ENCODE results near the gene NR2F2.

DNA sequence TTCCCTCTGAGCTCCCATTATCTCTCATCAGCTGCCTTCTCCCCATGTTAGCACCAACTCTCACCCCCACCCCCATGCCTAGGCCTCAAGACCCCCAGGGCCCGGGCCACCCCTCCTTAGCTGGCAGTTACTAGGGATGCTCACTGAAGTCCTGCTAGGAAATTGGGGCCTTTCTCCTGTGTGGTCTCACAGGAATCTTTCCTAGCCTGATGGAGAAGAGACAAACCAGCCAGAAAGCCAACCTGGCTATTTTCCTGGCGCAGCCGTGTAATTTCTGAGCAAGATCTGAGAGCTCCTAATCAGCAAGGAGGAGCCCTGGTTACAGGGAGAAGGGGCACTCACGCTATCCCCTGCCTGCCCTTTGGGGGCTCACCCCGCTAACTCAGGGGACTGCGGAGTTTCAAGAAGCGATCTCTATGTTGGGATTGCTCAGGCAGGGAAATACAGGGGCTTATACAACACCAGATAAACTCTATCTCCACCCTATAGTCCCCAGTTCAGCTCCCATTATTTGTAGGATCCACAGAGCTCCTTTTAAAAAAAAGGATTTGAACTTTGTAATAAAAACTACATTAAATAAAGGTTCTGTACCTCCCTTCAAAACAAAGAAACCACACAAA, 25.2 kb downstream of the NR2F2 start:
- TF ChIP-seq, protein P1, sequence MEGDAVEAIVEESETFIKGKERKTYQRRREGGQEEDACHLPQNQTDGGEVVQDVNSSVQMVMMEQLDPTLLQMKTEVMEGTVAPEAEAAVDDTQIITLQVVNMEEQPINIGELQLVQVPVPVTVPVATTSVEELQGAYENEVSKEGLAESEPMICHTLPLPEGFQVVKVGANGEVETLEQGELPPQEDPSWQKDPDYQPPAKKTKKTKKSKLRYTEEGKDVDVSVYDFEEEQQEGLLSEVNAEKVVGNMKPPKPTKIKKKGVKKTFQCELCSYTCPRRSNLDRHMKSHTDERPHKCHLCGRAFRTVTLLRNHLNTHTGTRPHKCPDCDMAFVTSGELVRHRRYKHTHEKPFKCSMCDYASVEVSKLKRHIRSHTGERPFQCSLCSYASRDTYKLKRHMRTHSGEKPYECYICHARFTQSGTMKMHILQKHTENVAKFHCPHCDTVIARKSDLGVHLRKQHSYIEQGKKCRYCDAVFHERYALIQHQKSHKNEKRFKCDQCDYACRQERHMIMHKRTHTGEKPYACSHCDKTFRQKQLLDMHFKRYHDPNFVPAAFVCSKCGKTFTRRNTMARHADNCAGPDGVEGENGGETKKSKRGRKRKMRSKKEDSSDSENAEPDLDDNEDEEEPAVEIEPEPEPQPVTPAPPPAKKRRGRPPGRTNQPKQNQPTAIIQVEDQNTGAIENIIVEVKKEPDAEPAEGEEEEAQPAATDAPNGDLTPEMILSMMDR (IDR thresholded peaks at IDR 0.05) = no peak
- TF ChIP-seq TAF1 (IDR thresholded peaks at IDR 0.05; ENCODE audit: borderline replicate concordance, low read depth, low read length) (no peak), RAD21 (IDR thresholded peaks at IDR 0.05; ENCODE audit: low read length) (no peak), POLR2AphosphoS5 (IDR thresholded peaks at IDR 0.05; ENCODE audit: low read depth, low read length) (no peak), GATA2 (CRISPR knock-in tag; IDR thresholded peaks at IDR 0.05) (no peak), JUND (IDR thresholded peaks at IDR 0.05) (no peak), GABPA (IDR thresholded peaks at IDR 0.05; ENCODE audit: low read depth) (no peak), CHD2 (IDR thresholded peaks at IDR 0.05; ENCODE audit: low read length, partially characterized antibody) (no peak), EP300 (IDR thresholded peaks at IDR 0.05; ENCODE audit: borderline replicate concordance in 1 of 2, low read depth in 1 of 2, low read length in 1 of 2) (no peak), RXRA (IDR thresholded peaks at IDR 0.05; ENCODE audit: borderline replicate concordance, low read depth) (no peak)
- TF ChIP-seq, protein P2, sequence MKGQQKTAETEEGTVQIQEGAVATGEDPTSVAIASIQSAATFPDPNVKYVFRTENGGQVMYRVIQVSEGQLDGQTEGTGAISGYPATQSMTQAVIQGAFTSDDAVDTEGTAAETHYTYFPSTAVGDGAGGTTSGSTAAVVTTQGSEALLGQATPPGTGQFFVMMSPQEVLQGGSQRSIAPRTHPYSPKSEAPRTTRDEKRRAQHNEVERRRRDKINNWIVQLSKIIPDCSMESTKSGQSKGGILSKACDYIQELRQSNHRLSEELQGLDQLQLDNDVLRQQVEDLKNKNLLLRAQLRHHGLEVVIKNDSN (IDR thresholded peaks at IDR 0.05; ENCODE audit: borderline replicate concordance, low read depth) = no peak
- TF ChIP-seq, protein P3, sequence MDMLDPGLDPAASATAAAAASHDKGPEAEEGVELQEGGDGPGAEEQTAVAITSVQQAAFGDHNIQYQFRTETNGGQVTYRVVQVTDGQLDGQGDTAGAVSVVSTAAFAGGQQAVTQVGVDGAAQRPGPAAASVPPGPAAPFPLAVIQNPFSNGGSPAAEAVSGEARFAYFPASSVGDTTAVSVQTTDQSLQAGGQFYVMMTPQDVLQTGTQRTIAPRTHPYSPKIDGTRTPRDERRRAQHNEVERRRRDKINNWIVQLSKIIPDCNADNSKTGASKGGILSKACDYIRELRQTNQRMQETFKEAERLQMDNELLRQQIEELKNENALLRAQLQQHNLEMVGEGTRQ (IDR thresholded peaks at IDR 0.05; ENCODE audit: borderline replicate concordance, low read depth, low read length) = no peak
